GM20000 (cell line): ENCODE results near the gene SRSF10.

Experiments
- DNase-seq: peaks from one replicate; pipeline ENCODE4 v3.0.0; 2012; ENCODE audit warnings: low spot score
- TF ChIP-seq, protein P1 (sequence below): IDR thresholded peaks from 2 replicates; pipeline ENCODE4 v1.5.1; 2012; ENCODE audit warnings: mild to moderate bottlenecking, control low read depth; ENCODE audit errors: extremely low read depth, missing control alignments

SRSF10 gene

DNA sequence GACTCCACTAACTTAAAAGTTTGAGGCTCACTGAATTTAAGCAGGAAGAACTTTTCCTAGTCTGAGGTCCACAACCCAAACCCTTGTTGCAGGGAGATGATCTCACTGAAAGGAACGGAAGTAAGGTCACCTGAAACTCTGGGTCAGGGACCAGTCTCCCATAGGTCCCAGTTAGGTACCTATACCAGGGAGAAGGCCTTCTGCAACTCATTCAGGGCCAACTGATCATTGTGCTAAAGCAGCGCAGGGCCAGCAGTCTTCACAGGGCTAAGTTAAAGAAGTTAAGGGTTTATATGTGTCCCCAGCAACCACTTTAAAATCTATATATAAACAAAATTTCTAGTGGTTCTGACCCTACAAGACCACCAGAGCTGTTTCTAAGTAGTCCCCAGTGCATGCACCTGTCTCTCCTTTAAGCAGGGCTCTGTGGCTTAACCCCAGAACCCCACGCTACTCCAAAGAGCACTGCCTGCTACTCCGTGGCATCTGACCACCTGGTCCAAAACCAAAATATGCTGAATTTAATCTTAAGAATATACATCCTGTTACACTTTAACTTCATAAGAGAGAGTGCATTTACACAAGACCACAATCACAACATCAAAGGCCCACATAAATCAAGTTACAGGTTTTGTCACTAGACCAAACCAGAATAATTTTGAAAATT lies 2.8 kb downstream of the SRSF10 start:
- TF ChIP-seq, protein P1, sequence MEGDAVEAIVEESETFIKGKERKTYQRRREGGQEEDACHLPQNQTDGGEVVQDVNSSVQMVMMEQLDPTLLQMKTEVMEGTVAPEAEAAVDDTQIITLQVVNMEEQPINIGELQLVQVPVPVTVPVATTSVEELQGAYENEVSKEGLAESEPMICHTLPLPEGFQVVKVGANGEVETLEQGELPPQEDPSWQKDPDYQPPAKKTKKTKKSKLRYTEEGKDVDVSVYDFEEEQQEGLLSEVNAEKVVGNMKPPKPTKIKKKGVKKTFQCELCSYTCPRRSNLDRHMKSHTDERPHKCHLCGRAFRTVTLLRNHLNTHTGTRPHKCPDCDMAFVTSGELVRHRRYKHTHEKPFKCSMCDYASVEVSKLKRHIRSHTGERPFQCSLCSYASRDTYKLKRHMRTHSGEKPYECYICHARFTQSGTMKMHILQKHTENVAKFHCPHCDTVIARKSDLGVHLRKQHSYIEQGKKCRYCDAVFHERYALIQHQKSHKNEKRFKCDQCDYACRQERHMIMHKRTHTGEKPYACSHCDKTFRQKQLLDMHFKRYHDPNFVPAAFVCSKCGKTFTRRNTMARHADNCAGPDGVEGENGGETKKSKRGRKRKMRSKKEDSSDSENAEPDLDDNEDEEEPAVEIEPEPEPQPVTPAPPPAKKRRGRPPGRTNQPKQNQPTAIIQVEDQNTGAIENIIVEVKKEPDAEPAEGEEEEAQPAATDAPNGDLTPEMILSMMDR, result no peak
- no peak for DNase-seq

GRCh38 chr1:23967871-23968270 lies 12.3 kb downstream of the SRSF10 start:
- TF ChIP-seq, protein P1, result no peak
- DNase-seq, result no peak

DNA sequence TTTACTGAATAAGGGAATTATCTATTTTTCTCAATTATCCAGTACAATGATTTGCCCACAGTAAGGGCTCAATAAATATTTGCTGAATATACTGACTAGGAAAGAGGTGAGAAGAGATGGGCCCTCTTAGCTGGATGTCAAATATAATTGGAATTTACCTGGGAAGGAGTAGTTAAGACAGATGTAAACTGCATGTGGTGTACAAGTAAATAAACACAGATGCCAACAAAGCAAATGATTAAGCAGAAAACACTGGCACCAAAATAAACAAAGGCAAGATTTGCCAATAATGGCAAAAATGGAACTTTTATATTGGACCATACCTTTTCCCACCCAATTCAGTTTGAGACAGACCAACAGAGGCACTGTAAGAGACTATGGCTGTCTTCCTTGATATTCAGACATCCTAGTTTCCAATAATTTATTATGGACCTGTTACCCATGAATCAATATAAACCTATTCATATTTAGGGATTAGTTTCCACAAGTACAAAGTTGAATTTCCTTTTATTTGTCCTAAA lies 13.1 kb downstream of the SRSF10 start:
- DNase-seq, result no peak
- TF ChIP-seq, protein P1, result no peak

DNA sequence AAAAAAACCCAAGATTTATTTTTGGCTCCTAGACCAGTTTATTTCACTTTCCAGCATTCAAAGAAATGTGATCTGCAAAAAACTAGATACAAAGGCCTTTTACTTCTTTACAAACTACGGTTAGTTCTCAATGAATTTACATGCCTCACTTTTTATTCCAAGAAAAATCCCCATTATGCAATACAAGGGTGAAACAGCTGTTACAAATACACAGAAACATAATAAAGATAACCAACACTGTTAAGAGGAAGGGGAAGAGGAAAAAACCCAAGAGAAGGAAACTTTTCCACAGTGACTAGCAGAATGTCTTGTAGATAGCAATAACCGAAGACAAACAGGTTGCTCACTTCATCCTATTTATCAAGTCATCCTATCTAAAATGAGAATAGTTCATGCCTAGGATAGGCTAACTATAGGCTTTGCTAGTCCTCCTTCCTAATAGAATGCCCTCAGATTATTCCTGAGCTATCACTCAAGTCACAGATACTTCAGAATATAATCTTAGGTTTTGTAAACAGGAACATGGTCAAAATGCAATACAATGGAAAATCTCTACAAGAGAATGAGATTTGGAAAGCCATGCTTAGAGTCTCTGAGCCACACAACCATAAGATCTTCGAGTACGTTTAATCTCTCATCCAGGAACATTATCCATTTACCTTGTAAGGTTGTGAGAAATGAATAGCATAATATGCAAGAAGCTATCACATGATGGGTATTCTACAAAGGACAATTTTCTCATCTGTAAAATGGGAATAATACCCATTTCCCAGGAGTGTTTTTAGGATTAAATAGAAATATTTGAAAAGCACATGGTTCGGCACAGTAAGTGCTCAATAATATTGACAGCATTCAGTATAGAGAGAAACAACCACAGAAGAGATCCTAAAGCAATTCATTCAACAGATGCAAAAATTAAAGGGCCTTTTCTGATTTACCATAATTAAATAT lies 15.1 kb downstream of the SRSF10 start:
- TF ChIP-seq, protein P1, result no peak
- DNase-seq, result no peak

DNA sequence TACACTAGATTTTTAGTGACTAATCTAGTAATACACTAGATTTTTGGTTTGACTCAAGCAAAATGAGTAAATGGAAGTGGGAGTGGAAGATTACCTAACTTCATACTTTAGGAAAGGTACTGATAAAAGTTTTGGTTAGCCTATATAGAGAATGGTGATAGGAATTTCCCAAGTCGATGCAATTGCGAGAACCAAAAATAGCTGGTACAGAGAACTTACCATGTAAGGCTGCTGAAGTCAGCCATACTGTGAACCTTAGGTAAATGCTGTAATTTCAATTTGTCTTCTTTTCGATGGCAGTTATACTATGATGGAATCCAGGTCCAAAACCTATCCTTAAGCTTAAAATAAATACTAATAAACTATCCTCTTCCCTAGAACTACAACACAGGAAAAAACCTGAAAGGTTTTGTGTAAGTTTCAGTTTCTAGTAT lies 15.9 kb downstream of the SRSF10 start:
- no peak for DNase-seq

DNA sequence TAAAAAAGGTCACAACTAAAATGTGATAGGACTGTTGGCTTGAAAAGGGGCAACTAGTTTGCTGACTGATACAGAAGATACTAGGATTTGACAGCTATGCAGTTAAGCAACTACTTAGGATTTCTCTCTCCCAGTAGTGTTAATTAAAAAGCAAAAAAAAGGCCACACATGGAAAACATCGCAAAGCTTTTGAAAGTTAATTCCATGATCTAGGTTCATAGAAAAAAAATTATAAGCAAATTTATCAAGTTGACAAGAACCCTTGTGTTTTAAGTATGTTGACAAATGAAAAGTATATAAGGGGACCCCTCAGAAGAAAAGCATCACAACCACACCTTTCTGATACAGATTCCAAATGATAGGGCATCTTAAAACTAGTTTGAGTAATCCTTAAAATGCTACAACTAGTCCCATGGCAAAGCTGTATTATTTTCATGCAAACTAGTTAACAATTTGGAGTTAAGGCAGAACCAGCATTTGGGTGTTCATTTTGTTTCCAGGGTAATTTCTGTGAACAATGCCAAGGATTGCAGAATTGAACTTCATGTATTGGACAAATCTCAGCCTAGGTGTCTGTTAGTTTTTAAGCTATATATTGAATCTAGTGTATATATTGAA lies 16.4 kb downstream of the SRSF10 start:
- no peak for DNase-seq
- TF ChIP-seq, protein P1, result no peak

More for the DNA sequence above, 15.9 kb downstream of the SRSF10 start:
- TF ChIP-seq, protein P1, result no peak
